NCI-H1436 treated with DMSO at 0.1 percent for 48 hours (cell line): ENCODE results near the gene BMF.
"Not testable (repeated sequence)": the region's sequence is repeated elsewhere in the genome, so short reads cannot be mapped to it uniquely, and the experiment has no call there.

Experiments used
- DNase-seq: peaks from one replicate; lab custom pipeline; 2025; lab: John Stamatoyannopoulos, UW

BMF gene

GRCh38 chr15:40108855-40109735, at the start of gene BMF:
BMF (minus strand) TSS chr15:40108879; CDS start chr15:40106086, 2,793 bp downstream.
- DNase-seq = peak; percentile 92

- DNase-seq = no peak
Observed at GRCh38 chr15:40157778-40158447, 49.2 kb upstream of the BMF start.

GRCh38 chr15:40155270-40155910, 46.7 kb upstream of the BMF start:
- no peak for DNase-seq

GRCh38 chr15:40154821-40155220, 46.1 kb upstream of the BMF start:
- DNase-seq = not testable (repeated sequence)

- no peak for DNase-seq
Observed at GRCh38 chr15:40151991-40152390, 43.3 kb upstream of the BMF start.

- DNase-seq = no peak
Observed at GRCh38 chr15:40151499-40151898, 42.8 kb upstream of the BMF start.

- peak; percentile 22 for DNase-seq
Observed at GRCh38 chr15:40150163-40150925, 41.7 kb upstream of the BMF start.

- DNase-seq = no peak
Observed at GRCh38 chr15:40149339-40149738, 40.7 kb upstream of the BMF start.

- DNase-seq = no peak
Observed at GRCh38 chr15:40146037-40146436, 37.4 kb upstream of the BMF start.

- no peak for DNase-seq
Observed at GRCh38 chr15:40142428-40142827, 33.7 kb upstream of the BMF start.

GRCh38 chr15:40138201-40138570, 29.5 kb upstream of the BMF start:
- not testable (repeated sequence) for DNase-seq

GRCh38 chr15:40137303-40138200, 28.9 kb upstream of the BMF start:
- no peak for DNase-seq

- DNase-seq = no peak
Observed at GRCh38 chr15:40136470-40137302, 28.0 kb upstream of the BMF start.

GRCh38 chr15:40135846-40136450, 27.3 kb upstream of the BMF start:
- not testable (repeated sequence) for DNase-seq

- DNase-seq = no peak
Observed at GRCh38 chr15:40134885-40135284, 26.2 kb upstream of the BMF start.

GRCh38 chr15:40133544-40133943, 24.9 kb upstream of the BMF start:
- no peak for DNase-seq

GRCh38 chr15:40130799-40131502, 22.3 kb upstream of the BMF start:
- no peak for DNase-seq

- no peak for DNase-seq
Observed at GRCh38 chr15:40130118-40130517, 21.4 kb upstream of the BMF start.
